Immature natural killer cell (primary cell): ENCODE results near the gene TMSB10. TPM values are rescaled to one million over a fixed set of nuclear protein-coding genes. Genes with fewer than 3 reads are reported as not detected.

ENCODE experiments used
- DNase-seq, 3 donors: peaks; one replicate each; pipeline ENCODE4 v3.0.0; 2022; ENCODE audit warnings: mixed read lengths in 1 of 3
- H3K27ac Mint-ChIP-seq, 6 donors: one replicate each; pipeline ENCODE4 v1.8.0; 2020; ENCODE audit warnings: mixed read lengths in 6 of 6, mild to moderate bottlenecking in 5 of 6, inconsistent platforms in 4 of 6, moderate library complexity in 3 of 6
- H3K27me3 Mint-ChIP-seq, 3 donors: one replicate each; pipeline ENCODE4 v1.8.0; 2020 to 2021; ENCODE audit warnings: low read depth in 3 of 3, mild to moderate bottlenecking in 3 of 3, mixed read lengths in 3 of 3, moderate library complexity in 3 of 3, inconsistent platforms in 1 of 3
- H3K36me3 Mint-ChIP-seq, 3 donors: one replicate each; pipeline ENCODE4 v1.8.0; 2020; ENCODE audit warnings: mixed read lengths in 3 of 3, inconsistent platforms in 2 of 3, mild to moderate bottlenecking in 2 of 3
- H3K4me1 Mint-ChIP-seq, 2 donors: one replicate each; pipeline ENCODE4 v1.8.0; 2020; ENCODE audit warnings: inconsistent platforms in 2 of 2, mild to moderate bottlenecking in 2 of 2, mixed read lengths in 2 of 2, moderate library complexity in 1 of 2
- H3K4me3 Mint-ChIP-seq, 5 donors: one replicate each; pipeline ENCODE4 v1.8.0; 2020; ENCODE audit warnings: mild to moderate bottlenecking in 5 of 5, mixed read lengths in 5 of 5, inconsistent platforms in 3 of 5, moderate library complexity in 3 of 5
- H3K9me3 Mint-ChIP-seq, 6 donors: one replicate each; pipeline ENCODE4 v1.8.0; 2020; ENCODE audit warnings: mild to moderate bottlenecking in 6 of 6, mixed read lengths in 6 of 6, inconsistent platforms in 4 of 6, moderate library complexity in 3 of 6
- polyA plus RNA-seq, 3 donors: library from polyadenylated mRNA; unstranded; fragments of 300-500 nt; fragmentation: Illumina TruSeq; gene quantifications; one replicate each; pipeline ENCODE4 v1.2.3, GENCODE V29; 2021

Gene TMSB10
- polyA plus RNA-seq, 3 donors from 2014 or later, result 4,386 to 7,531 (median 5,397) TPM

GRCh38 chr2:84899304-84900204, 5.9 kb upstream of the TMSB10 start:
- DNase-seq, result no peak
- Mint-ChIP-seq H3K27me3 (peaks cover 0 to 5% (median 2%) of the 10 kb centered on the region in 3 donors), H3K27ac (peak overlapping the region; percentile 2 to 97 (median 57)), H3K4me1 (peaks cover 69 to 80% of the 10 kb centered on the region in 2 donors), H3K9me3 (no peaks in the 10 kb centered on the region), H3K4me3 (peak overlapping the region in 1 of 5 donors; percentile 6), H3K36me3 (no peaks in the 10 kb centered on the region)

- H3K27ac Mint-ChIP-seq, result peak overlapping the region in 1 of 6 donors; percentile 7
- DNase-seq, result no peak
- peaks cover 59 to 72% of the 10 kb centered on the region in 2 donors for H3K4me1 Mint-ChIP-seq
- H3K36me3 Mint-ChIP-seq, result no peaks in the 10 kb centered on the region
- no peaks in the 10 kb centered on the region for H3K9me3 Mint-ChIP-seq
- H3K27me3 Mint-ChIP-seq, result peaks cover 2 to 12% (median 5%) of the 10 kb centered on the region in 3 donors
- H3K4me3 Mint-ChIP-seq, result no peak overlapping the region
Measured at GRCh38 chr2:84900971-84901370, 4.5 kb upstream of the TMSB10 start.

DNA sequence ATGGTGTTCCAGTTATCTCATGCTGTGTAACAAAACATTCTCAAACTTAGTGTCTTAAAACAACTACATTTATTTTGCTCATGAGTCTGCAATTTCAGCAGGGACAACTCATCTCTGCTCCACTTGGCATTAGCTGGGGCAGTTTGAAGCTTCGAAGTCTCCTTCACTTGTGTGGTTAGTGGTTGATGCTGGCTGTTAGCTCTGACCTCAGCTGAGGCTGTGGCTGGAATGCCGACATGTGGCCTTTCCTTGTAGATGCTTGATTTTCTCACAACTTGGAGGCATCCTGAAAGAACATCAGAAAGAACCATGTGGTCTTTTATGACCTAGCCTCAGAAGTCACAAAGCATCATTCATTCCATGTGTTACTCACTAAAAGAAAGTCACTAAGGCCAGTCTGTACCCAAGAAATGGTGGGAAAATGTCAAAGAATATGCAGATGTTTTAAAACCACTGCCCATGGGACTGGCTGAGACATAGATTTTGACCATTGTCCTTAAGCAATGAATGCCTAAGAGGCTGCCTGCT, 3.8 kb upstream of the TMSB10 start:
- Mint-ChIP-seq H3K4me1 (peaks cover 56 to 75% of the 10 kb centered on the region in 2 donors), H3K9me3 (no peaks in the 10 kb centered on the region), H3K27me3 (peaks cover 4 to 18% (median 10%) of the 10 kb centered on the region in 3 donors), H3K36me3 (no peaks in the 10 kb centered on the region), H3K27ac (no peak overlapping the region), H3K4me3 (no peak overlapping the region)
- no peak for DNase-seq

- H3K9me3 Mint-ChIP-seq, result peaks cover 0 to 4% (median 0%) of the 10 kb centered on the region in 6 donors
- H3K27ac Mint-ChIP-seq, result peak overlapping the region in 1 of 6 donors; percentile 22
Measured at GRCh38 chr2:84902526-84902925, 2.9 kb upstream of the TMSB10 start.

GRCh38 chr2:84904151-84904550, 1.3 kb upstream of the TMSB10 start:
- Mint-ChIP-seq H3K36me3 (peaks cover 2 to 8% (median 3%) of the 10 kb centered on the region in 3 donors), H3K27me3 (peaks cover 23 to 38% (median 27%) of the 10 kb centered on the region in 3 donors), H3K27ac (peak overlapping the region in 3 of 6 donors; percentile 36 to 96 (median 57)), H3K9me3 (peaks cover 0 to 12% (median 5%) of the 10 kb centered on the region in 6 donors), H3K4me3 (peak overlapping the region; percentile 87 to 94 (median 91)), H3K4me1 (peaks cover 60 to 76% of the 10 kb centered on the region in 2 donors)
- DNase-seq, result no peak

More at GRCh38 chr2:84902526-84902925, 2.9 kb upstream of the TMSB10 start:
- H3K4me1 Mint-ChIP-seq, result peaks cover 60 to 76% of the 10 kb centered on the region in 2 donors
- DNase-seq, result no peak
- peaks cover 0 to 8% (median 0%) of the 10 kb centered on the region in 3 donors for H3K36me3 Mint-ChIP-seq
- H3K4me3 Mint-ChIP-seq, result peak overlapping the region in 1 of 5 donors; percentile 2
- H3K27me3 Mint-ChIP-seq, result peaks cover 10 to 27% (median 18%) of the 10 kb centered on the region in 3 donors

DNA sequence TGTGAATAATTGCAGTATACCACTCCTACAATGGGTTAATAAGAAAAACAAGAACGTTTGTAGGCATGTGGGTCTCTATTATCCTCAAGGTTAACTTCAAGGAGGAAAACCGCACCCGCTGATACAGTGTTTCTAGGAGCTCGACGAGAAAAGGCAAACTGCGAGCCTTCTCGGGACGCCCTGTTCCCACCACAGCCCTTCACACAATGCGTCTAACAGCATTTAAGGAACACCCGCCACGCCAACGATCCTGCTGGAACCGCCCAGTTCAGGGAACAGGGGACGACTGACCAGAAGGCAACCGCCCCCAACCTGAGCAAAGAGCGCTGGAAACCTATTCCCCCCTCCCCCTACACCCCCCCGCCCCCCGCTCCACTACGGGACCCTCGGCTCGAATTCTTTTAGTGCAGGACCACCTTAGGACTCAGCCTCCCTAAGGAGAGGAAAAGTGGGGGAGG, 710 bp upstream of the TMSB10 start:
- H3K4me3 Mint-ChIP-seq, result peak overlapping the region; percentile 87 to 94 (median 91)
- H3K27ac Mint-ChIP-seq, result peak overlapping the region; percentile 57 to 96 (median 86)
- H3K36me3 Mint-ChIP-seq, result peaks cover 3 to 8% (median 7%) of the 10 kb centered on the region in 3 donors
- DNase-seq, result peak in 1 of 3 donors; percentile 23
- H3K9me3 Mint-ChIP-seq, result peaks cover 0 to 18% (median 10%) of the 10 kb centered on the region in 6 donors
- peaks cover 61 to 78% of the 10 kb centered on the region in 2 donors for H3K4me1 Mint-ChIP-seq
- peaks cover 24 to 44% (median 33%) of the 10 kb centered on the region in 3 donors for H3K27me3 Mint-ChIP-seq

DNA sequence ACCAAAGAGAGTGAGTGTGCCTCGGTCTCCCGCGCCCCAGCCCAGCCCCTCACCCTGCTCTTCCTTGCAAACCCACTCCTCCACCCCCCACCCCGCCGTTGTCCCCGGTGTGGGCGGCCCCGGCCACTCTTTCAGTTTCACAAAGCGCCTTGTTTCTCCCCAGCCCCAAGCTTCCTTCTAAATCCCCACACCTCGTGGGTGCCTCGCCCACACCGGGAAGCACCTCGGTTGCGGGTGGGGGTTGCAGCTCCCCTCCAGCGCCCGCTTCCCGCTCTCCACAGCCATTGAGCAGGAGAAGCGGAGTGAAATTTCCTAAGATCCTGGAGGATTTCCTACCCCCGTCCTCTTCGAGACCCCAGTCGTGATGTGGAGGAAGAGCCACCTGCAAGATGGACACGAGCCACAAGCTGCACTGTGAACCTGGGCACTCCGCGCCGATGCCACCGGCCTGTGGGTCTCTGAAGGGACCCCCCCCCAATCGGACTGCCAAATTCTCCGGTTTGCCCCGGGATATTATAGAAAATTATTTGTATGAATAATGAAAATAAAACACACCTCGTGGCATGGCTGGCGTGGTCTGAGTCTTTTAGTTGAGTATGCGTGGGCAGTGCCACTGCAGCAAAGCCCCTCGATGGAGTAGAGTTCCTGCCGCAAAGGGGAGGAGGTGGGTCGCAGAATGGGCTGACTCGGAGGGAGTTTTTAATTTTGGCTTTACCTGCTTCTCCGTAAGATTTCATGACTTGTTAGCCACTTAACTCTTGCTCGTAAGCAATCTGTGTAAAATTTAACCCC, 848 bp downstream of the TMSB10 start:
- Mint-ChIP-seq H3K27ac (peak overlapping the region; percentile 86 to 96 (median 92)), H3K4me3 (peak overlapping the region; percentile 89 to 97 (median 92))

GRCh38 chr2:84906900-84907714, 1.7 kb downstream of the TMSB10 start:
- Mint-ChIP-seq H3K27ac (peak overlapping the region; percentile 86 to 96 (median 92)), H3K27me3 (peaks cover 27 to 46% (median 39%) of the 10 kb centered on the region in 3 donors), H3K9me3 (peaks cover 2 to 23% (median 13%) of the 10 kb centered on the region in 6 donors), H3K4me3 (peak overlapping the region; percentile 89 to 97 (median 92)), H3K4me1 (peaks cover 54 to 67% of the 10 kb centered on the region in 2 donors), H3K36me3 (peaks cover 3 to 8% (median 7%) of the 10 kb centered on the region in 3 donors)
- peak; percentile 64 to 73 (median 66) for DNase-seq

More for the DNA sequence above, 848 bp downstream of the TMSB10 start:
- H3K9me3 Mint-ChIP-seq, result peaks cover 2 to 23% (median 13%) of the 10 kb centered on the region in 6 donors
- H3K36me3 Mint-ChIP-seq, result peaks cover 3 to 8% (median 7%) of the 10 kb centered on the region in 3 donors
- H3K4me1 Mint-ChIP-seq, result peaks cover 61 to 75% of the 10 kb centered on the region in 2 donors
- peaks cover 27 to 46% (median 37%) of the 10 kb centered on the region in 3 donors for H3K27me3 Mint-ChIP-seq
- DNase-seq, result peak; percentile 61 to 70 (median 68)

DNA sequence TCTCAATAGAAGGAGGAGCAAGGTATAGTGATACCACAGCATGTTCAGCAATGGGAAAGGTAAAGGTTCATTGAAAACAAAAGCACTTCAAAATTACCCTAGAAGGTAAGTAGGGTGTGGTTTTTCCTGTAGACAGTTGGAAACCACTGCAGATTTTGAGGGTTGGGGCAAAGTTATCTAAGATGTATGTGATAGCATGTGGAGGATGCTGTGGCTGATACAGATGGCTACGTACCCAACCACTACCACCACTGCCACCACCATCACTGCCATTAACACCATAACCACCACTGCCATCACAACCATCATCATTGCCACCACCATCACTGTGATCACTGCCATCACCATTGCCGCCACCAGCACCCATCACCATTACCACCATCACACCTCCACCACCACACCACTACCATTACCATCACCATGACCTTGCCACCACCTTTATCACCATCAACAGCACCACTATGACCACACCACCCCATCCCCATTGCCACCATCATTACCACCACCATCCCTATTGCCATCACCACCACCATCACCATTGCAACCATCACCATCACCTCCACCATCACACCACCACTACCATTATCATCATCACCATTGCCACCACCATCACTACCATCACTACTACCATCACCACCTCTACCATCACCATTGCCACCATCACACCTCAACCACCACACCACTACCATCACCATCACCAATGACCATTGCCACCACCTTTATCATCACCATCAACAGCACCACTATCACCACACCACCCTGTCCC, 3.7 kb downstream of the TMSB10 start:
- H3K9me3 Mint-ChIP-seq, result peaks cover 2 to 23% (median 13%) of the 10 kb centered on the region in 6 donors
- peaks cover 27 to 46% (median 39%) of the 10 kb centered on the region in 3 donors for H3K27me3 Mint-ChIP-seq
- peaks cover 43 to 50% of the 10 kb centered on the region in 2 donors for H3K4me1 Mint-ChIP-seq
- H3K4me3 Mint-ChIP-seq, result peak overlapping the region; percentile 57 to 92 (median 89)
- H3K27ac Mint-ChIP-seq, result peak overlapping the region; percentile 87 to 96 (median 89)
- DNase-seq, result peak; percentile 68 to 75 (median 75)
- H3K36me3 Mint-ChIP-seq, result peaks cover 3 to 8% (median 7%) of the 10 kb centered on the region in 3 donors

- Mint-ChIP-seq H3K36me3 (peaks cover 3 to 8% (median 7%) of the 10 kb centered on the region in 3 donors), H3K4me3 (no peak overlapping the region), H3K9me3 (peaks cover 2 to 23% (median 13%) of the 10 kb centered on the region in 6 donors), H3K4me1 (peaks cover 36 to 41% of the 10 kb centered on the region in 2 donors), H3K27me3 (peaks cover 25 to 35% (median 33%) of the 10 kb centered on the region in 3 donors), H3K27ac (no peak overlapping the region)
- no peak for DNase-seq
Measured at GRCh38 chr2:84911135-84911678, 5.8 kb downstream of the TMSB10 start.

- H3K36me3 Mint-ChIP-seq, result peaks cover 0 to 7% (median 3%) of the 10 kb centered on the region in 3 donors
- H3K4me1 Mint-ChIP-seq, result peaks cover 22 to 24% of the 10 kb centered on the region in 2 donors
- H3K9me3 Mint-ChIP-seq, result peaks cover 2 to 22% (median 10%) of the 10 kb centered on the region in 6 donors
- peaks cover 14 to 22% (median 20%) of the 10 kb centered on the region in 3 donors for H3K27me3 Mint-ChIP-seq
- DNase-seq, result no peak
- H3K27ac Mint-ChIP-seq, result no peak overlapping the region
- H3K4me3 Mint-ChIP-seq, result no peak overlapping the region
Measured at GRCh38 chr2:84912984-84913383, 7.5 kb downstream of the TMSB10 start.
